HepG2 (cell line): ENCODE measurements around the gene CTAG2. TPM values are rescaled to one million over a fixed set of nuclear protein-coding genes. Genes with fewer than 3 reads are reported as not detected.

ENCODE experiments used
- ARID5B ChIP-seq: IDR thresholded peaks from 2 replicates; pipeline ENCODE4 v1.4.0; 2020; ENCODE audit warnings: mild to moderate bottlenecking, missing genetic modification reagents
- CAMTA2 ChIP-seq: sonication (generic); formaldehyde crosslinking; IDR thresholded peaks from 2 replicates; pipeline ENCODE4 v1.4.0; 2020; ENCODE audit warnings: mild to moderate bottlenecking, missing genetic modification reagents, borderline replicate concordance
- CHD4 ChIP-seq: fragments of 200-600 bp; sonication (generic); IDR thresholded peaks from 2 replicates; pipeline ENCODE4 v1.7.0; 2017; ENCODE audit warnings: mild to moderate bottlenecking, low read length, borderline replicate concordance
- FOXA3 ChIP-seq: IDR thresholded peaks from 2 replicates; pipeline ENCODE4 v1.6.1; 2016; ENCODE audit warnings: missing genetic modification reagents, missing compliant biosample characterization
- GATAD2A ChIP-seq: IDR thresholded peaks from 2 replicates; pipeline ENCODE4 v1.6.1; 2016
- HMG20A ChIP-seq: IDR thresholded peaks from 2 replicates; pipeline ENCODE4 v1.6.1; 2016; ENCODE audit warnings: borderline replicate concordance
- HMGA1 ChIP-seq: sonication (generic); formaldehyde crosslinking; conservative IDR thresholded peaks from 2 replicates; pipeline ENCODE4 v1.4.0; 2020; ENCODE audit warnings: missing genetic modification reagents
- IRF9 ChIP-seq: sonication (generic); formaldehyde crosslinking; IDR thresholded peaks from 2 replicates; pipeline ENCODE4 v1.8.0; 2022; ENCODE audit warnings: missing genetic modification reagents, mild to moderate bottlenecking, borderline replicate concordance
- RFXAP ChIP-seq: sonication (generic); formaldehyde crosslinking; IDR thresholded peaks from 2 replicates; pipeline ENCODE4 v1.4.0; 2020; ENCODE audit warnings: missing genetic modification reagents, borderline replicate concordance
- RNF219 ChIP-seq: sonication (generic); formaldehyde crosslinking; IDR thresholded peaks from 2 replicates; pipeline ENCODE4 v1.5.0; 2020; ENCODE audit warnings: mild to moderate bottlenecking, missing genetic modification reagents
- THAP11 ChIP-seq: IDR thresholded peaks from 2 replicates; pipeline ENCODE4 v1.6.1; 2016; ENCODE audit warnings: missing biosample characterization, missing genetic modification reagents
- ZBTB49 ChIP-seq: sonication (generic); formaldehyde crosslinking; IDR thresholded peaks from 2 replicates; pipeline ENCODE4 v1.4.0; 2020; ENCODE audit warnings: missing genetic modification reagents, borderline replicate concordance
- ZNF12 ChIP-seq: sonication (generic); formaldehyde crosslinking; IDR thresholded peaks from 2 replicates; pipeline ENCODE4 v1.5.0; 2020; ENCODE audit warnings: missing genetic modification reagents
- ZNF264 ChIP-seq: sonication (generic); formaldehyde crosslinking; IDR thresholded peaks from 2 replicates; pipeline ENCODE4 v1.4.0; 2020; ENCODE audit warnings: missing genetic modification reagents
- ZNF414 ChIP-seq: sonication (generic); formaldehyde crosslinking; IDR thresholded peaks from 2 replicates; pipeline ENCODE4 v1.5.0; 2020; ENCODE audit warnings: missing genetic modification reagents
- ZNF747 ChIP-seq: sonication (generic); formaldehyde crosslinking; IDR thresholded peaks from 2 replicates; pipeline ENCODE4 v1.8.1; 2023; ENCODE audit warnings: missing genetic modification reagents, mild to moderate bottlenecking, borderline replicate concordance
- ZNF883 ChIP-seq: sonication (generic); formaldehyde crosslinking; IDR thresholded peaks from 2 replicates; pipeline ENCODE4 v1.5.1; 2020; ENCODE audit warnings: mild to moderate bottlenecking, missing genetic modification reagents; ENCODE audit errors: not compliant biosample characterization
- polyA plus RNA-seq, 8 experiments: library from polyadenylated mRNA; depleted of rRNA in 3 of 8; stranded (reverse) in 7 of 8; unstranded in 1 of 8; fragments of >200 nt; fragmentation: Illumina TruSeq in 4 of 8; extraction: Trizol in 4 of 8; gene quantifications; 2 replicates each; pipeline versions ENCODE4 v1.2.1 to v1.2.3, GENCODE V29; 2011 to 2016; ENCODE audit warnings: low read depth in 4 of 8, missing spikeins in 1 of 8, mixed read lengths in 1 of 8; ENCODE audit not compliant: insufficient read depth in 1 of 8
- total RNA-seq, 5 experiments: library from RNA; depleted of rRNA; stranded (reverse); fragments of >200 nt; fragmentation: Illumina TruSeq; extraction: Trizol; gene quantifications; 2 replicates each; pipeline ENCODE4 v1.2.3, GENCODE V29; 2016; ENCODE audit warnings: low read depth in 1 of 5

Gene CTAG2
- total and polyA plus RNA-seq, 2 of the 13 experiments (the other 11 are each of a cell fraction or from before 2014, with no cell fraction given) = not detected

- no peak for TF ChIP-seq RNF219 (CRISPR knock-in tag)
- no peak for TF ChIP-seq CHD4
- TF ChIP-seq ZNF264 (CRISPR knock-in tag) = no peak
- peak; percentile 77 for TF ChIP-seq FOXA3 (CRISPR knock-in tag)
- peak; percentile 61; the same call in 1 of the 2 replicates for TF ChIP-seq ARID5B (CRISPR knock-in tag)
- TF ChIP-seq ZNF12 = 0 out of 2 replicates have a peak, but pooled peaks have one; percentile 25
- no peak for TF ChIP-seq ZBTB49 (CRISPR knock-in tag)
- TF ChIP-seq THAP11 = 0 out of 2 replicates have a peak, but pooled peaks have one; percentile 20
- TF ChIP-seq ZNF883 = no peak
- no peak for TF ChIP-seq HMGA1 (CRISPR knock-in tag)
- TF ChIP-seq ZNF747 (CRISPR knock-in tag) = no peak
- no peak for TF ChIP-seq ZNF414 (CRISPR knock-in tag)
- peak; percentile 67; the same call in 1 of the 2 replicates for TF ChIP-seq HMG20A (CRISPR knock-in tag)
- TF ChIP-seq CAMTA2 (CRISPR knock-in tag) = no peak
- no peak for TF ChIP-seq IRF9
- TF ChIP-seq GATAD2A (CRISPR knock-in tag) = peak; percentile 54; the same call in 1 of the 2 replicates
- TF ChIP-seq RFXAP (CRISPR knock-in tag) = no peak
These were observed 46.0 kb downstream of the CTAG2 start (continued) for GRCh38 chrX:154607370-154607769.
